Placental epithelial cell (primary cell): Measurements from ENCODE around the gene ALPL. TPM values are rescaled to one million over a fixed set of nuclear protein-coding genes. Genes with fewer than 3 reads are reported as not detected.

ENCODE experiments used
- total RNA-seq: library from RNA; depleted of rRNA; stranded (reverse); fragments of >200 nt; gene quantifications from 2 replicates; pipeline ENCODE4 v1.2.3, GENCODE V29; 2012

ALPL gene
- total RNA-seq, result under 0.01 TPM in 1 of 2 replicates, not detected in the other

DNA sequence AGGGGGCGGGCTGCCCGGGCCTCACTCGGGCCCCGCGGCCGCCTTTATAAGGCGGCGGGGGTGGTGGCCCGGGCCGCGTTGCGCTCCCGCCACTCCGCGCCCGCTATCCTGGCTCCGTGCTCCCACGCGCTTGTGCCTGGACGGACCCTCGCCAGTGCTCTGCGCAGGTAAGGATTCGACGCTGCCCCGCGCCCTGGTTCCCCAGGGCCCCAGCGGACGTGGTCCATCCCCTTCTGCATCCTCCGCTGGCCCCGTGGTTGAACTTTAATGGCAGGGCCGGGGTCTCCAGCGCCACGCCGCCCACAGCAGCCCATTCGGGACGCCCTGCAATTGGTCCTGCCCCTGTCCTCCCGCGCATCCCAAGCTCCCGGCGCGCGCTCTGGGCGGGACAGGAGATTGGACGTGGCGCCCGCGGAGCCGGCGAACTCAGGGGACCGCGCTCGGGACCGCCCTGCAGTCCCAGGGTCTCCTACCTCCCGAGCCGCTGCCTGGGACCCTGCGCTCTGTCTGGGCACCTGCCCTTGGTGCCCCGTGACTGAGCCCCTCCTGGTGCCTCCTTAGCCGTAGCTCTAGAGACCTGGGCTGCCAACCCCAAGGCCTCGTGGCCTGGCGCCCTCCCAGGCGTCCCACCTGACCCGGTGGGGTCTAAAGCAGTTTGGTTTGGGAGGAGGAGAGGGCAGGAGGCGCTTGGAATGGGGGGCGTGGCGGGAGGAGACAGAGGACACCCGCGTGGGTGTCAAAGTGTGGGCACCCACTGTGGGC lies at the start of gene ALPL:
Gene ALPL, plus strand, starts transcription at position 73 of the 762 bp plus-strand sequence. CDS start 44,659 bp downstream, outside the sequence.

Other genes with a start within 250 kb of the ALPL start
- gene ECE1, start 219.0 kb upstream of the ALPL start, total RNA-seq, result 76.9 and 128 TPM in 2 replicates
- 8.2 and 13.9 TPM in 2 replicates for gene NBPF3, start 69.3 kb upstream of the ALPL start, total RNA-seq
- gene RAP1GAP, start 159.9 kb downstream of the ALPL start, total RNA-seq, result 0.39 and 1.3 TPM in 2 replicates